Stimulated activated CD8-positive, alpha-beta memory T cell treated with anti-CD3 and anti-CD28 coated beads, Interleukin-7, amount 100 ng/mL, for 24 hours (primary cell): ENCODE measurements around the gene LRRFIP2.

ENCODE experiments used
- DNase-seq: peaks from one replicate; pipeline ENCODE4 v3.0.0-alpha.2; 2020; ENCODE audit warnings: low read depth

LRRFIP2 gene

GRCh38 chr3:37024092-37024491, 150.3 kb downstream of the LRRFIP2 start:
- DNase-seq: no peak

- DNase-seq: no peak
These were observed 156.7 kb downstream of the LRRFIP2 start for GRCh38 chr3:37017683-37018082.

GRCh38 chr3:37016903-37017302, 157.5 kb downstream of the LRRFIP2 start:
- DNase-seq: no peak

- DNase-seq: no peak
These were observed 158.7 kb downstream of the LRRFIP2 start for GRCh38 chr3:37015642-37016041.

GRCh38 chr3:37014620-37015019, 159.8 kb downstream of the LRRFIP2 start:
- DNase-seq: no peak
